HCT116 (cell line): ENCODE data around the gene CHEK2. TPM values are rescaled to one million over a fixed set of nuclear protein-coding genes. Genes with fewer than 3 reads are reported as not detected.

ENCODE experiments used
- ATAC-seq: fragments of 200-7000 bp; cut with Tn5 transposase; 2 replicates; pipeline ENCODE4 v1.9.1; 2020; ENCODE audit warnings: mild to moderate bottlenecking, moderate library complexity
- BruUV-seq: library from RNA; stranded (reverse); fragments of 400-500 nt; replicated peaks from 2 replicates; lab custom pipeline; 2021; lab: Mats Ljungman, UMichigan
- CTCF ChIA-PET: fragments of 300-600 bp; sonication (Branson Sonifier 250); formaldehyde crosslinking; loops from one replicate; lab custom pipeline; 2021; ENCODE audit warnings: antibody characterized with exemption; lab: Charles Lee
- POLR2A ChIA-PET: fragments of 300-600, 350-600 bp; sonication (Branson Sonifier 250); formaldehyde crosslinking; loops from one replicate; lab custom pipeline; 2021; ENCODE audit warnings: antibody characterized with exemption; lab: Charles Lee
- RAD21 ChIA-PET, 2 experiments: fragments of 300-600 bp; sonication (Branson Sonifier 250); formaldehyde crosslinking; loops; one replicate each; lab custom pipeline; 2023; ENCODE audit warnings: low total read pairs in 2 of 2; ENCODE audit not compliant: uncharacterized antibody in 2 of 2, unreplicated experiment in 2 of 2, low non-redundant PET in 1 of 2; lab: Charles Lee
- DNase-seq: peaks from one replicate; pipeline ENCODE4 v3.0.0-alpha.2; 2010; ENCODE audit warnings: low read depth, low spot score
- H2AFZ ChIP-seq: fragments of 200-600 bp; shearing (Covaris generic), sonication (generic); 2 replicates; pipeline ENCODE4 v1.6.1; 2017; ENCODE audit warnings: low read depth, mixed run types, mixed read lengths, antibody characterized with exemption, low read length; ENCODE audit not compliant: poor library complexity, severe bottlenecking
- H3K27ac ChIP-seq: 2 replicates; pipeline ENCODE4 v1.5.1; 2012; ENCODE audit warnings: low read depth, low read length
- H3K27me3 ChIP-seq: fragments of 200-600 bp; sonication (generic); 2 replicates; pipeline ENCODE4 v1.6.1; 2016; ENCODE audit warnings: mixed run types, low read length, mixed read lengths; ENCODE audit not compliant: insufficient read depth
- H3K36me3 ChIP-seq, 2 experiments: fragments of 200-500 bp in 1 of 2; fragments of 200-600 bp in 1 of 2; sonication (Bioruptor generic) in 1 of 2; sonication (generic) in 1 of 2; 2 replicates each; pipeline versions ENCODE4 v1.5.1 to v1.6.1; 2014 to 2016; ENCODE audit warnings: low read length in 2 of 2, inconsistent platforms in 1 of 2, mixed read lengths in 1 of 2, mixed run types in 1 of 2; ENCODE audit not compliant: insufficient read depth in 2 of 2, control insufficient read depth in 1 of 2
- H3K4me1 ChIP-seq, 2 experiments: fragments of 200-600 bp in 1 of 2; sonication (generic) in 1 of 2; 2 replicates each; pipeline versions ENCODE4 v1.5.1 to v1.6.1; 2012 to 2017; ENCODE audit warnings: low read length in 2 of 2, inconsistent platforms in 1 of 2, mild to moderate bottlenecking in 1 of 2, mixed read lengths in 1 of 2, mixed run types in 1 of 2, moderate library complexity in 1 of 2; ENCODE audit not compliant: insufficient read depth in 2 of 2, control insufficient read depth in 1 of 2
- H3K4me2 ChIP-seq: fragments of 200-600 bp; sonication (generic); 2 replicates; pipeline ENCODE4 v1.6.1; 2017; ENCODE audit warnings: mixed run types, low read length, mixed read lengths
- H3K4me3 ChIP-seq, 2 experiments: fragments of 200-600 bp in 1 of 2; sonication (generic) in 1 of 2; replicated peaks in 1 of 2; 2 replicates each; pipeline ENCODE4 v1.5.1; 2011 to 2016; ENCODE audit warnings: low read length in 2 of 2, control low read depth in 1 of 2, low read depth in 1 of 2, mild to moderate bottlenecking in 1 of 2, mixed read lengths in 1 of 2, mixed run types in 1 of 2
- H3K79me2 ChIP-seq: fragments of 200-600 bp; sonication (generic); 2 replicates; pipeline ENCODE4 v1.6.1; 2017; ENCODE audit warnings: mild to moderate bottlenecking, mixed run types, low read length, moderate library complexity, mixed read lengths; ENCODE audit not compliant: insufficient read depth
- H3K9ac ChIP-seq: fragments of 200-600 bp; sonication (generic); 2 replicates; pipeline ENCODE4 v1.6.1; 2016; ENCODE audit warnings: low read length, mixed read lengths
- H3K9me2 ChIP-seq: fragments of 200-600 bp; sonication (generic), shearing (Covaris generic); 2 replicates; pipeline ENCODE4 v1.6.1; 2017; ENCODE audit warnings: mixed run types, mild to moderate bottlenecking, moderate library complexity; ENCODE audit not compliant: insufficient read depth
- H3K9me3 ChIP-seq, 2 experiments: fragments of 200-500 bp in 1 of 2; fragments of 200-600 bp in 1 of 2; sonication (Bioruptor generic) in 1 of 2; sonication (generic) in 1 of 2; 2 replicates each; pipeline ENCODE4 v1.6.1; 2014 to 2017; ENCODE audit warnings: low read length in 2 of 2, mixed read lengths in 2 of 2, inconsistent platforms in 1 of 2, low read depth in 1 of 2, mild to moderate bottlenecking in 1 of 2, mixed run types in 1 of 2, moderate library complexity in 1 of 2; ENCODE audit not compliant: control insufficient read depth in 1 of 2, insufficient read depth in 1 of 2
- H4K20me1 ChIP-seq: fragments of 200-600 bp; sonication (generic), shearing (Covaris generic); 2 replicates; pipeline ENCODE4 v1.6.1; 2017; ENCODE audit warnings: mixed run types, mild to moderate bottlenecking, moderate library complexity; ENCODE audit not compliant: insufficient read depth
- CBX3 ChIP-seq: IDR thresholded peaks from 2 replicates; pipeline ENCODE4 v1.6.1; 2012; ENCODE audit warnings: low read depth
- EGR1 ChIP-seq: IDR thresholded peaks from 2 replicates; pipeline ENCODE4 v1.6.1; 2012; ENCODE audit warnings: low read depth
- FOSL1 ChIP-seq: IDR thresholded peaks from 2 replicates; pipeline ENCODE4 v1.6.1; 2012; ENCODE audit warnings: low read depth
- POLR2A ChIP-seq: IDR thresholded peaks from 2 replicates; pipeline ENCODE4 v1.7.0; 2011; ENCODE audit warnings: borderline replicate concordance; ENCODE audit not compliant: insufficient read depth, insufficient read length; ENCODE audit errors: extremely low read depth
- TCF7L2 ChIP-seq: IDR thresholded peaks from 2 replicates; pipeline ENCODE4 v1.7.0; 2011; ENCODE audit warnings: borderline replicate concordance, inconsistent platforms; ENCODE audit not compliant: insufficient read depth, insufficient read length; ENCODE audit errors: extremely low read depth
- YY1 ChIP-seq: IDR thresholded peaks from 2 replicates; pipeline ENCODE4 v1.6.1; 2011; ENCODE audit warnings: low read length, low read depth, moderate library complexity, mild to moderate bottlenecking; ENCODE audit not compliant: insufficient replicate concordance; ENCODE audit errors: extremely low read depth
- ZFX ChIP-seq: fragments of 450-650 bp; IDR thresholded peaks from 2 replicates; pipeline ENCODE4 v1.6.1; 2017
- intact Hi-C: fragments of 100-400 bp; cut with micrococcal nuclease; formaldehyde crosslinking; loops from 2 replicates; pipeline ENCODE4 v1.10.0; 2022
- total RNA-seq: library from RNA; stranded (reverse); gene quantifications from one replicate; pipeline ENCODE4 v1.2.1, GENCODE V29; 2021; ENCODE audit not compliant: unreplicated experiment
- TF ChIP-seq, protein P1 (sequence below), 3 experiments: fragments of 200-600 bp in 1 of 3; sonication (generic) in 1 of 3; IDR thresholded peaks in 2 of 3; conservative IDR thresholded peaks in 1 of 3; 2 replicates each; pipeline ENCODE4 v1.5.1; 2012 to 2017; ENCODE audit warnings: low read depth in 2 of 3, low read length in 2 of 3, antibody characterized with exemption in 1 of 3, borderline replicate concordance in 1 of 3, control low read depth in 1 of 3, mild to moderate bottlenecking in 1 of 3, mixed read lengths in 1 of 3, mixed run types in 1 of 3, moderate library complexity in 1 of 3; ENCODE audit not compliant: insufficient read depth in 1 of 3

CHEK2 gene
- total RNA-seq, 1 experiment from 2014 or later: 47.1 TPM

- H4K20me1 ChIP-seq: no peaks in the 10 kb centered on the region
- H3K79me2 ChIP-seq: peaks cover 64% of the 10 kb centered on the region
- ChIA-PET CTCF (interaction anchor here (0.7 kb wide), 1 partner anchor 16 kb away, joined by 3 read pairs; no protein-coding TSS in a partner anchor), POLR2A (interaction anchor here (1.4 kb wide), 1 partner anchor 26 kb away, joined by 4 read pairs; the partner anchor contains the start of gene XBP1), RAD21 (interaction anchor here in 1 of 2 experiments (0.7 kb wide), 1 partner anchor 54 kb away, joined by 3 read pairs; no protein-coding TSS in a partner anchor)
- H2AFZ ChIP-seq: no peak overlapping the region
- H3K27me3 ChIP-seq: no peaks in the 10 kb centered on the region
- no peak for TF ChIP-seq ZFX
- TF ChIP-seq, protein P1, sequence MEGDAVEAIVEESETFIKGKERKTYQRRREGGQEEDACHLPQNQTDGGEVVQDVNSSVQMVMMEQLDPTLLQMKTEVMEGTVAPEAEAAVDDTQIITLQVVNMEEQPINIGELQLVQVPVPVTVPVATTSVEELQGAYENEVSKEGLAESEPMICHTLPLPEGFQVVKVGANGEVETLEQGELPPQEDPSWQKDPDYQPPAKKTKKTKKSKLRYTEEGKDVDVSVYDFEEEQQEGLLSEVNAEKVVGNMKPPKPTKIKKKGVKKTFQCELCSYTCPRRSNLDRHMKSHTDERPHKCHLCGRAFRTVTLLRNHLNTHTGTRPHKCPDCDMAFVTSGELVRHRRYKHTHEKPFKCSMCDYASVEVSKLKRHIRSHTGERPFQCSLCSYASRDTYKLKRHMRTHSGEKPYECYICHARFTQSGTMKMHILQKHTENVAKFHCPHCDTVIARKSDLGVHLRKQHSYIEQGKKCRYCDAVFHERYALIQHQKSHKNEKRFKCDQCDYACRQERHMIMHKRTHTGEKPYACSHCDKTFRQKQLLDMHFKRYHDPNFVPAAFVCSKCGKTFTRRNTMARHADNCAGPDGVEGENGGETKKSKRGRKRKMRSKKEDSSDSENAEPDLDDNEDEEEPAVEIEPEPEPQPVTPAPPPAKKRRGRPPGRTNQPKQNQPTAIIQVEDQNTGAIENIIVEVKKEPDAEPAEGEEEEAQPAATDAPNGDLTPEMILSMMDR (IDR thresholded peaks at IDR 0.05 in 2 of 3, conservative IDR thresholded peaks at IDR 0.05 in 1 of 3; ENCODE audit: borderline replicate concordance in 1 of 3, insufficient read depth in 1 of 3, low read depth in 2 of 3, low read length in 2 of 3): no peak
- TF ChIP-seq EGR1: no peak
- TF ChIP-seq CBX3: no peak
- TF ChIP-seq POLR2A: no peak
- TF ChIP-seq FOSL1: no peak
- no peak for TF ChIP-seq TCF7L2
- no peak for TF ChIP-seq YY1
- BruUV-seq: no TSS peak
- H3K9ac ChIP-seq: no peak overlapping the region
- DNase-seq: no peak
- H3K4me3 ChIP-seq: no peak overlapping the region
- peak overlapping the region; percentile 78; the same call in 1 of the 2 replicates for H3K4me2 ChIP-seq
- no peaks in the 10 kb centered on the region for H3K9me3 ChIP-seq
- H3K4me1 ChIP-seq: peaks cover 0 to 12% of the 10 kb centered on the region in 2 experiments; a peak in 3 of 4 replicates
- H3K27ac ChIP-seq: no peak overlapping the region
- peaks cover 7% of the 10 kb centered on the region in 2 experiments; a peak in 2 of 4 replicates for H3K36me3 ChIP-seq
- no peak for ATAC-seq
- no peaks in the 10 kb centered on the region for H3K9me2 ChIP-seq
- intact Hi-C loops: no loop called here
These were observed 32.8 kb upstream of the CHEK2 start for GRCh38 chr22:28774378-28774777.
